IMR-90 (cell line): ENCODE measurements around the gene DPYD. TPM values are rescaled to one million over a fixed set of nuclear protein-coding genes. Genes with fewer than 3 reads are reported as not detected.

ENCODE experiments used
- ATAC-seq: fragments of 200-7000 bp; cut with Tn5 transposase; 2 replicates; pipeline ENCODE4 v1.9.1; 2020; ENCODE audit warnings: low read depth, mild to moderate bottlenecking, moderate library complexity
- BruUV-seq: library from RNA; stranded (reverse); fragments of 400-500 nt; replicated peaks from 2 replicates; lab custom pipeline; 2021; lab: Mats Ljungman, UMichigan
- CTCF ChIA-PET: fragments of 300-600 bp; formaldehyde crosslinking; extraction: SDS; loops from one replicate; lab custom pipeline; 2021; ENCODE audit warnings: antibody characterized with exemption; lab: Yijun Ruan, JAX
- POLR2A ChIA-PET: fragments of 300-600 bp; sonication (Branson Sonifier 250); formaldehyde crosslinking; loops from one replicate; lab custom pipeline; 2022; ENCODE audit warnings: antibody characterized with exemption; ENCODE audit not compliant: unreplicated experiment; lab: Charles Lee
- DNase-seq: peaks from one replicate; pipeline ENCODE4 v3.0.0; 2013
- H2AFZ ChIP-seq: replicated peaks from 2 replicates; pipeline ENCODE3; 2013; ENCODE audit warnings: low read length, mild to moderate bottlenecking; ENCODE audit not compliant: poor library complexity
- H2AK5ac ChIP-seq: 2 replicates; pipeline ENCODE4 v1.6.1; 2013; ENCODE audit warnings: low read depth, low read length, inconsistent platforms
- H2AK9ac ChIP-seq: replicated peaks from 2 replicates; pipeline ENCODE3; 2013; ENCODE audit warnings: mild to moderate bottlenecking, low read depth, low read length, moderate library complexity; ENCODE audit not compliant: poor library complexity
- H2BK120ac ChIP-seq: 2 replicates; pipeline ENCODE4 v1.6.1; 2013; ENCODE audit warnings: low read depth, low read length, inconsistent platforms
- H2BK15ac ChIP-seq: 3 replicates; pipeline ENCODE4 v1.6.1; 2013; ENCODE audit warnings: low read depth, low read length, inconsistent platforms
- H2BK20ac ChIP-seq: 2 replicates; pipeline ENCODE4 v1.6.1; 2013; ENCODE audit warnings: low read depth, mild to moderate bottlenecking, inconsistent platforms, low read length, moderate library complexity
- H2BK5ac ChIP-seq: 2 replicates; pipeline ENCODE4 v1.6.1; 2013; ENCODE audit warnings: mild to moderate bottlenecking, low read depth, low read length, inconsistent platforms; ENCODE audit not compliant: poor library complexity, severe bottlenecking
- H3K14ac ChIP-seq: replicated peaks from 2 replicates; pipeline ENCODE4 v1.6.1; 2013; ENCODE audit warnings: low read depth, low read length, inconsistent platforms
- H3K18ac ChIP-seq: 2 replicates; pipeline ENCODE4 v1.6.1; 2013; ENCODE audit warnings: low read depth, low read length, control low read depth
- H3K23ac ChIP-seq: 2 replicates; pipeline ENCODE4 v1.6.1; 2013; ENCODE audit warnings: low read depth, low read length, inconsistent platforms
- H3K27ac ChIP-seq: 2 replicates; pipeline ENCODE4 v1.5.1; 2013; ENCODE audit warnings: mild to moderate bottlenecking, control low read depth, low read length; ENCODE audit not compliant: insufficient read depth
- H3K27me3 ChIP-seq: 2 replicates; pipeline ENCODE4 v1.6.1; 2013; ENCODE audit warnings: low read length; ENCODE audit not compliant: control insufficient read depth, insufficient read depth
- H3K36me3 ChIP-seq: 2 replicates; pipeline ENCODE4 v1.6.1; 2013; ENCODE audit warnings: low read length, mixed read lengths; ENCODE audit not compliant: control insufficient read depth, insufficient read depth
- H3K4ac ChIP-seq: 2 replicates; pipeline ENCODE4 v1.6.1; 2013; ENCODE audit warnings: low read depth, low read length, inconsistent platforms
- H3K4me1 ChIP-seq: 2 replicates; pipeline ENCODE4 v1.6.1; 2013; ENCODE audit warnings: low read length, mixed read lengths; ENCODE audit not compliant: control insufficient read depth, insufficient read depth
- H3K4me2 ChIP-seq: 2 replicates; pipeline ENCODE4 v1.6.1; 2013; ENCODE audit warnings: low read depth, mild to moderate bottlenecking, control low read depth, low read length, moderate library complexity
- H3K4me3 ChIP-seq: 2 replicates; pipeline ENCODE4 v1.5.1; 2013; ENCODE audit warnings: low read depth, mild to moderate bottlenecking, control low read depth, low read length, moderate library complexity; ENCODE audit not compliant: insufficient read depth
- H3K56ac ChIP-seq: 2 replicates; pipeline ENCODE4 v1.6.1; 2013; ENCODE audit warnings: low read length, inconsistent platforms; ENCODE audit not compliant: insufficient read depth; ENCODE audit errors: extremely low read depth
- H3K79me1 ChIP-seq, 2 experiments: 2 replicates each; pipeline ENCODE4 v1.6.1; 2013; ENCODE audit warnings: low read length in 2 of 2, inconsistent platforms in 1 of 2, low read depth in 1 of 2
- H3K9ac ChIP-seq: 2 replicates; pipeline ENCODE4 v1.6.1; 2013; ENCODE audit warnings: low read depth, low read length, control low read depth
- H3K9me1 ChIP-seq: 2 replicates; pipeline ENCODE4 v1.6.1; 2013; ENCODE audit warnings: low read length, inconsistent platforms; ENCODE audit not compliant: insufficient read depth
- H3K9me3 ChIP-seq: 2 replicates; pipeline ENCODE4 v1.6.1; 2013; ENCODE audit warnings: low read length; ENCODE audit not compliant: control insufficient read depth, insufficient read depth
- H4K20me1 ChIP-seq: 2 replicates; pipeline ENCODE4 v1.6.1; 2013; ENCODE audit warnings: low read length, inconsistent platforms; ENCODE audit not compliant: insufficient read depth
- H4K5ac ChIP-seq: 2 replicates; pipeline ENCODE4 v1.6.1; 2013; ENCODE audit warnings: mild to moderate bottlenecking, low read depth, low read length, control low read depth
- H4K8ac ChIP-seq, 2 experiments: 2 replicates each; pipeline ENCODE4 v1.6.1; 2013; ENCODE audit warnings: low read depth in 2 of 2, low read length in 2 of 2, control low read depth in 1 of 2, inconsistent platforms in 1 of 2
- H4K91ac ChIP-seq: 2 replicates; pipeline ENCODE4 v1.6.1; 2013; ENCODE audit warnings: low read depth, low read length, inconsistent platforms; ENCODE audit not compliant: insufficient read depth
- CEBPB ChIP-seq: IDR thresholded peaks from 2 replicates; pipeline ENCODE4 v1.6.1; 2012; ENCODE audit warnings: low read depth, low read length, improper control_type of control experiment
- CTCF ChIP-seq: conservative IDR thresholded peaks from 2 replicates; pipeline ENCODE4 v1.5.1; 2012; ENCODE audit warnings: mild to moderate bottlenecking, low read depth, low read length, improper control_type of control experiment
- ELK1 ChIP-seq: fragments of 150-350 bp; IDR thresholded peaks from 2 replicates; pipeline ENCODE4 v1.6.1; 2016; ENCODE audit warnings: low read depth, mild to moderate bottlenecking, low read length, moderate library complexity, borderline replicate concordance
- MAFK ChIP-seq: IDR thresholded peaks from 2 replicates; pipeline ENCODE4 v1.6.1; 2012; ENCODE audit warnings: low read depth, low read length, improper control_type of control experiment
- MAZ ChIP-seq: IDR thresholded peaks from 2 replicates; pipeline ENCODE4 v1.6.1; 2012; ENCODE audit warnings: low read depth, mild to moderate bottlenecking, low read length, improper control_type of control experiment, moderate library complexity, borderline replicate concordance
- NFE2L2 ChIP-seq: fragments of 150-350 bp; IDR thresholded peaks from 2 replicates; pipeline ENCODE4 v1.6.1; 2016; ENCODE audit warnings: low read depth, mild to moderate bottlenecking, low read length
- RAD21 ChIP-seq: IDR thresholded peaks from 2 replicates; pipeline ENCODE4 v1.6.1; 2012; ENCODE audit warnings: low read length, improper control_type of control experiment
- RCOR1 ChIP-seq: IDR thresholded peaks from 2 replicates; pipeline ENCODE4 v1.6.1; 2012; ENCODE audit warnings: mild to moderate bottlenecking, low read length, improper control_type of control experiment; ENCODE audit not compliant: insufficient replicate concordance
- RFX5 ChIP-seq: IDR thresholded peaks from 2 replicates; pipeline ENCODE4 v1.8.0; 2012; ENCODE audit warnings: low read depth, mild to moderate bottlenecking, low read length, moderate library complexity
- SMC3 ChIP-seq: fragments of 150-350 bp; IDR thresholded peaks from 2 replicates; pipeline ENCODE4 v1.6.1; 2016; ENCODE audit warnings: low read depth, mild to moderate bottlenecking, antibody characterized with exemption, low read length, moderate library complexity
- USF2 ChIP-seq: fragments of 150-350 bp; IDR thresholded peaks from 2 replicates; pipeline ENCODE4 v1.6.1; 2017; ENCODE audit warnings: mild to moderate bottlenecking, antibody characterized with exemption, low read length, low read depth
- WGBS, 2 experiments: methylation state at CpG; one replicate each; pipeline versions ENCODE4 v1.1.5 to v1.1.7; 2013; ENCODE audit warnings: missing lambda C conversion rate in 2 of 2; ENCODE audit not compliant: insufficient read length in 1 of 2; ENCODE audit errors: extremely low coverage in 2 of 2; 5-methylcytosine and 5-hydroxymethylcytosine counted together
- dilution Hi-C: fragments of 300-500 bp; cut with HindIII; formaldehyde crosslinking; loops from one replicate; pipeline ENCODE4 v1.14.3; 2018; ENCODE audit warnings: low sequenced_read_pairs; ENCODE audit not compliant: unreplicated experiment
- in situ Hi-C: fragments of 300-500 bp; cut with MboI; formaldehyde crosslinking; loops from 3 replicates; pipeline ENCODE4 v1.14.3; 2019; ENCODE audit warnings: low sequenced_read_pairs, inconsistent platforms, mixed read lengths
- intact Hi-C: fragments of 100-400 bp; cut with micrococcal nuclease; formaldehyde crosslinking; loops from 2 replicates; pipeline ENCODE4 v1.10.0; 2022
- polyA plus RNA-seq, 3 experiments: library from polyadenylated mRNA; depleted of rRNA; stranded (reverse); fragments of >200 nt; gene quantifications; 2 replicates each; pipeline ENCODE4 v1.2.3, GENCODE V29; 2012; ENCODE audit warnings: low replicate concordance in 1 of 3
- total RNA-seq: library from RNA; depleted of rRNA; stranded (reverse); fragments of >200 nt; gene quantifications from 2 replicates; pipeline ENCODE4 v1.2.3, GENCODE V29; 2012

The DPYD gene
- total and polyA plus RNA-seq, 2 of the 4 experiments (the other 2 are of a cell fraction): 9.3 to 47.3 TPM

- Histone ChIP-seq H4K5ac (no peak overlapping the region), H4K20me1 (no peaks in the 10 kb centered on the region), H4K91ac (no peak overlapping the region), H3K23ac (no peak overlapping the region), H2BK15ac (no peak overlapping the region), H3K9me1 (no peaks in the 10 kb centered on the region), H3K56ac (no peak overlapping the region), H2AK5ac (no peak overlapping the region), H3K4me1 (peaks cover 3% of the 10 kb centered on the region; the same call in 1 of the 2 replicates), H4K8ac (no peak overlapping the region), H3K27me3 (no peaks in the 10 kb centered on the region), H2BK20ac (no peak overlapping the region), H3K9me3 (no peaks in the 10 kb centered on the region), H3K4ac (no peak overlapping the region), H3K4me3 (no peak overlapping the region), H2AK9ac (no peak overlapping the region), H2BK120ac (no peak overlapping the region), H3K79me1 (no peaks in the 10 kb centered on the region), H3K18ac (no peak overlapping the region), H2AFZ (no peak overlapping the region), H3K36me3 (no peaks in the 10 kb centered on the region), H3K4me2 (no peak overlapping the region), H2BK5ac (no peak overlapping the region), H3K14ac (no peak overlapping the region), H3K9ac (no peak overlapping the region), H3K27ac (no peak overlapping the region)
- no CpG with 5 or more reads among the region's 1 CpG for WGBS, 2 experiments
- in situ Hi-C loops (no loop called here), intact Hi-C loops (no loop called here), dilution Hi-C loops (no loop called here)
- POLR2A ChIA-PET: no interaction called here
- DNase-seq (peak; percentile 29), ATAC-seq (peak; percentile 56)
- CTCF ChIA-PET: interaction anchor here (0.6 to 1.5 kb wide), 2 partner anchors 34 to 806 kb away, joined by 3 to 4 read pairs; no protein-coding TSS in a partner anchor
- no TSS peak for BruUV-seq
- no peak for TF ChIP-seq ELK1
- TF ChIP-seq CTCF: no peak
- TF ChIP-seq MAFK: no peak
- no peak for TF ChIP-seq CEBPB
- no peak for TF ChIP-seq RFX5
- TF ChIP-seq NFE2L2: no peak
- TF ChIP-seq USF2: no peak
- no peak for TF ChIP-seq RAD21
- no peak for TF ChIP-seq SMC3
- no peak for TF ChIP-seq MAZ
- no peak for TF ChIP-seq RCOR1
Observed at GRCh38 chr1:97210307-97210706, 710.5 kb downstream of the DPYD start.
